GM12865 (cell line): ENCODE results near the gene ATF7.
A peak's percentile ranks its signal among the peaks of the same experiment; 100 is the strongest.

Source experiments
- DNase-seq: peaks from one replicate; pipeline ENCODE4 v3.0.0; 2010; ENCODE audit warnings: low read depth
- H3K4me3 ChIP-seq: 2 replicates; pipeline ENCODE4 v1.5.1; 2011; ENCODE audit warnings: mild to moderate bottlenecking, low read depth, low read length, control low read depth
- CTCF ChIP-seq: IDR thresholded peaks from 2 replicates; pipeline ENCODE4 v1.5.1; 2011; ENCODE audit warnings: low read length, control low read depth, low read depth, inconsistent platforms; ENCODE audit not compliant: insufficient read depth; ENCODE audit errors: missing control alignments

The ATF7 gene

GRCh38 chr12:53631721-53632120 lies 5.5 kb upstream of the ATF7 start:
- no peak for TF ChIP-seq CTCF
- no peak overlapping the region for H3K4me3 ChIP-seq
- DNase-seq, result no peak

- DNase-seq, result no peak
- H3K4me3 ChIP-seq, result no peak overlapping the region
- no peak for TF ChIP-seq CTCF
These were observed 1.7 kb upstream of the ATF7 start for GRCh38 chr12:53627919-53628318.

GRCh38 chr12:53626702-53627169 lies 554 bp upstream of the ATF7 start:
- H3K4me3 ChIP-seq, result peak overlapping the region; percentile 86
- no peak for TF ChIP-seq CTCF
- no peak for DNase-seq

- no peak for TF ChIP-seq CTCF
- no peak for DNase-seq
- H3K4me3 ChIP-seq, result peak overlapping the region; percentile 86
These were observed 723 bp downstream of the ATF7 start for GRCh38 chr12:53625373-53625945.

GRCh38 chr12:53624956-53625355 lies 1.2 kb downstream of the ATF7 start:
- DNase-seq, result no peak
- peak overlapping the region; percentile 86 for H3K4me3 ChIP-seq
- no peak for TF ChIP-seq CTCF

- H3K4me3 ChIP-seq, result peak overlapping the region; percentile 86
- no peak for DNase-seq
- no peak for TF ChIP-seq CTCF
These were observed 1.7 kb downstream of the ATF7 start for GRCh38 chr12:53624458-53624857.

- peak overlapping the region; percentile 86 for H3K4me3 ChIP-seq
- no peak for TF ChIP-seq CTCF
- DNase-seq, result no peak
These were observed 2.4 kb downstream of the ATF7 start for GRCh38 chr12:53623548-53624385.
